ENCODE measurements around the gene TTC23.
A peak's percentile ranks its signal among the peaks of the same experiment; 100 is the strongest.

The TTC23 gene

DNA sequence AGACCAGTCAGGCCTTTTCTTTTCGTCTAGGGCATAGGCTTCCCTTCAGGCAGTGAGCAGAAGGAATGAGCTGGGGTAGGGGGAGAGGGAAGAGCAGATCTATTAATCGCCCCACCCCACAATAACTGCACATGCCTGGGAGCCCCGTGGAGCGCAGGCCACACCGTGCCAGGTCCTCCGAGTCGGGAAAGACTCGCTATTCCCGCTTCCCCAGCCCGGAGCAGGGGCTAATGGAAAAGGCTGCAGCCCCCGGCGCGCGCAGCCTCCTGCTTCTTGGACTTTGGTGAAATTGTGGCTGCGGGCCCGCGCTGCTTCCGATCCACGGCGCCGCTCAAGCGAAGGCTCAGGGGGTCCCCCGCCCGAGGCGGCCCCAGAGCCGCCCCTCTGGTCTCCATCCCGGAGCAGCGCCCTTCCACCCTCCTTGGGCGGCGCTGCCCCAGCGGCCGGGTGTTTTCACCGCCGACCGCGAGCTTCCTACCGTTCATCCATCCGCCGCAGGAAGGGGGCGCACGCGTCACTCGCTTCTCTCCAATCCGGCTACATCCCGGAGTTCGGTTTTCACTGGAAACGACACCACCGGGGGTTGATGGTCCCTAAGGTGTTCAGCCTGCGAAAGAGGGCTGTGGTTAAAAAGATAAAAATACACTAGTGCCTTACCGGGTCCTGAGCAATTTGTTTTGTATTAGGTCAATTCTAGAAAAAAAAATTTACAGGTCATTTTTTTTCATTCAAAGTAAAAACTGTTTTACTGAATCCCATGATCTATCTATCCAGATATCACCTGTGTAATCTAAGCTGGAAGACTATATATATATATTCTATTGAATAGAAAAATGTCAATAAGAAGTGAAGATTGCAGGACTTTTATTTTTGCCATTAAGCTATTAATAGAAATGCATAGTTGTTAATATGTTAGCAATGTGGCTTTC is 148.9 kb downstream of the TTC23 start:
- intact Hi-C loops (cut with DNase I): loop anchor here (5.0 kb wide), 1 partner anchor 112 kb away; no protein-coding TSS in a partner anchor
- peak; percentile 79 to 95 (median 90) for DNase-seq

DNA sequence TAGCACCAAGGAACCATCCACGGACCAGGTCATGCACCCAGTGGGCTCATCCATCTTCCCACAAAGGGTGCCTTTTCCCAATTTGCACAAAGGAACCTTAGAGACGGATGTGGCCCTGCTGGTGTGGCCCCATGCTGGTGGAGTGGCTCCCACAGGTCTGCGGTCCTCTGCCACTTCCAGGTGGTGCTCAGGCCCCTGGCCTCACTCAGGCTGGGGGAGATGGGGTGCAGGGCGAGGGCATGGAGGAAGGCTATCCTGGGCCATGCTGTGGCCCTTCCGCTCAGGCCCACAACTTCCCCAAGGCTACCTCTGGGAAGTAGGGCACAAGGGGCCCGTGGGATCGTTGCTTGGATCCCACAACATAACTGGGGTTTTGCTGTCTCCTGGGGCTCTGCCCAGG is 149.7 kb downstream of the TTC23 start:
- intact Hi-C loops (cut with DNase I): loop anchor here (5.0 kb wide), 1 partner anchor 113 kb away; no protein-coding TSS in a partner anchor
- DNase-seq: peak in 3 of 42 donors; percentile 24 to 38 (median 35)

DNA sequence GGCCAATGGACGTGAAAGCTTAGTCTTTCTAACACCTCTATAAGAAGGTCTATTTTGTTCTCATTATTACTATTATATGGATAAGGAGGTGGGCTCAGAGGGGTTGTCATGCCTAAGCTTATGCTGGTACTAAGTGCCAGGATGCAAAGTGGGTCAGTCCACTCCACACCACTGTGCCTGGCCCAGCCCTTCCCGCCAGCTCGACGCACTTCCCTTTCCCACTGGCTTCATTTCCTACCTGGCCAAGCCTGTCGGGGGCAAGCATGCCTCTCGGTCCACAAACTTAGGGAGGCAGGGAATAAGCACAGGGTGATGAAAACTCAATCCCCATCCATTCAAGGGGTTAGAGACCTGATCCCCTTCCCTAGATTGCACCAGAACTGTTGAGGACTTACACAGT is 150.4 kb downstream of the TTC23 start:
- intact Hi-C loops (cut with DNase I): no loop called here
- peak in 2 of 42 donors; percentile 17 to 26 for DNase-seq

DNA sequence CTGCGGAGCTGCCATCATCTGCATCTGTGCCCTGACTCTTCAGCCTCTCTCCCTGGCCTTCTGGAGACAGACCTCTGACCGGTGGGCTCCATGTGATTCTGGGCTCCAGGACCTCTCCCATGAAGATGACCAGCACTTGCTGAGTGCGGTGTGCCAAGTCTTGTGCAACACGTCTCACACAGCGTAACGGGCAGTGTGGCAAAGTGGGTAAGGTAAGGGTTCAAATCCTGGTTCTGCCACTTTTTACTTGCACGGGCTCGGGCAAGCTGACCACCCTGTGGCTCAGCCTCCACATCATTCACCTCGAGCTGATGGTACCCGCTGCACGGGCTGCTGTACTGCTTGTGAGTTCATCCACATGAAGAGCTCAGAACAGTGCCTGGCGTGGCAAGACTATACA is 151.0 kb downstream of the TTC23 start:
- peak in 1 of 42 donors; percentile 30 for DNase-seq
- intact Hi-C loops (cut with DNase I): no loop called here

DNA sequence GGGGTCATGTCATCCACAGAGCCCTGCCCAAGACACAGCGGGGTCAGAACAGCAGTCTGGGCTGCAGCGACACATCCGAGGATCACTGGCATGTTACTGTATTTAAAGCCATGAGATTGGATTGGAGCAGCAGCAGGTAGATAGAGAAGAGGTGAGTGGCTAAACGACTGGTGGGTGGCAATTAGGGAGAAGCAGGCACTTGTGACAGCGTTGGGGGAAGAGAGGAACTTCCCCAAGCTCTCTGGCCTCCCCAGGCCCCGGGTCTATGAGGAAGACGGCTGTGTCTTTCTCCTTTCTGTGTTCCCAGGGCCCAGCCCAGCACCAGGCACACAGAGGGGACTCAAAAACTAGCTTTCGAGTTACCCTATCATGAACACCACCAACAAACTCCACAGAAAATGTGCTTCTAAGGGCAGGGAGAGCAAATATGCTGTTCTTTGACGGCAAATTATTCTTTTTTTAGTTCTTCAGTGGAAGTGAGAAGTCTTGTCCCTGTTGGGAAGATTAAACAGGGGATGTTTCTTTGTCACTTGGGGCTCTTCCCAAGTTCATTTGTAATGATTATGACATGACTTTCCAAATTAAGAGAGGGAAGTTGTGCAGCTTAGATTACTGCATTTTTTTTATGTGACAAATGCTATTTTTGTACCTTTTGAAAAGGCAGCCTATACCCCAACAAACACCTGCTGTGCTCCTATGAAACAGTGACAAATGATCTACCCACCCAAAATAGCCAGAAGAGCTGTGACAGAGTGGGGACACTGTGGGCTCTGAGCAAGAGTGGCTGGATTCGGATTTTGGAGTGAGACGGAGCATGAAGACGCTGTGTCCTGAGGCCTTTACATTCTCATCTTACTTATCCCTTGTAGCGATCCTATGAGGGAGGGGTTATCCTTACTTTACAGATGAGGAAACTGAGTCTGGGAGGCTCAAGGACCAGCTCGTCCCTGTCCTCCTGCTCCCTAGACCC is 151.7 kb downstream of the TTC23 start:
- peak in 1 of 42 donors; percentile 4 for DNase-seq
- intact Hi-C loops (cut with DNase I): no loop called here

DNA sequence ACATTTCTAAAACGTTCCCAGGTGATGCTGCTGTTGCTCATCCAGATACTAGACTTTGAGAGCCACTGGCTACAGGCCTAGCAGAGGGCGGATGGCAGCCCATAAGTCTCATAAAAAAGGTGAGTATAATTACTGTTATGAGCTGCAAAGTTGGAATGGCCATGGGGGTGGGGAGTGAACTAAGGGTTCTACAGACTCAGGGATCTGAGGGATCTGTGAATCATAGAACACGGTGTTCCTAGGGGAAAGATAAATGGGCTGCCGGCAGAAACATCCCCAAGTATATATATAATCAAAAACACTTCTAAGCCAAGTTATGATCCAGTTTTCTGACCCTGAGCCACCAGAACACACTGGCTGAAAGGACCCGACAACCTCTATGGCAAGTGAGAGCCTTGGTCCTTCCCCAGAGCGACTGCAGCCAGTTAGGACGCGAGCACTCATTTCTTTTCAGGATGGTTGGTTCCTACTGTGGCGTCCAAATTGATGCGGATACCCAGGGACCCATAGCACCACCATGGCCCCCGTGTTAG is 152.4 kb downstream of the TTC23 start:
- intact Hi-C loops (cut with DNase I): no loop called here
- peak in 1 of 42 donors; percentile 10 for DNase-seq

DNA sequence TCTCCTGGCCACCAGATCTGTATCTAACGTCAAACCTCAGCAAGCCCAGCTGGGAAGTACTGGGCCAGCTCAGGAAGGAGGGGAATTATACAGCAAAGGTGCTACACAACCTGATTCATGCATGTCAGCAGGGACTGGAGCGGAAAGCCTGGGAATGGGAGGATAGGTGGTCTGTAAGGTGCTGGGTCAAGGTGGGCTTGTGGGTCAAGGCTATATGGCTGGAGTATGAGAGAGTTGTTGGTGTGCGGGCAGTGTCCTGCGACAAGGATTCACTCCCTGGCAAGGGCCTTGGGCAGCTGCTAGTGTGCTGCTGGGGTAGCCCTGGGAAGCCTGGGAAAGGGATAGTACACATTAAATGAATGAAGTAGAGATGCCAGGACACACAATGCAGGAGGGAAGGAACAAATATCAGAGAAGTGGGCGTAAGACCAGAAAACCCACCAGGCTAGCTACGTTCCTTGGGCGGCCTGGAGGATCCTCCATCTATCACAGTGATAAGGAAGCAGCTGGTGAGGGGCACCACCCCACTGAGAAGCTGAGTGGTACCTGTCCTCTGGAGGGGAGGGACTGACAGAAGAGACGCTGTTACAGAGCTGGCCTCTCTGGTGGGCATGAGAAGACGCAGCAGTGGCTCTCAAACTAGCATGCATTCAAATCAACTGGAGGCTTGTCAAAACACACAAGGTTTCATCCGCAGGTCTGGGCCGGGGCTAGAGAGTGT is 153.0 kb downstream of the TTC23 start:
- intact Hi-C loops (cut with DNase I): no loop called here
- DNase-seq: peak in 1 of 42 donors; percentile 6

DNA sequence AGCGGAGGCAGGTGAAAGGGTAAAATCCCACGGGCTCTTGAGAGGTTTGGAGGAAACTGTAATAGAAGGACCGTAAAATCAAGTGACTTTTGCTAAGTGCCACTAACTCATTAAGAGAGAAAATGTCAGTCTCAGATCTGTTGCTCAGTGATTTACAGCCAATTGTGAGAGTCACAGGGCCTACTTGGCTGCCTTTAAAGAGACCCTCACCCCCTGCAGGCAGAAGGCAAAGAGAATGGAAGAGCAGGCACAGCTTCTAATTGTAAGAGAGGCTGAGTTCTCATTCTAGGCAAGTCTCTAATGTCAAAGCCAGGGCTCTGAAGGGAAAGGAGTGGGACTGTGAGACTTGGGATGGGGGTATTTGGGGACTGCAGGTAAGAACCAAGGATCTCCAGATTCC is 153.8 kb downstream of the TTC23 start:
- intact Hi-C loops (cut with DNase I): no loop called here
- DNase-seq: peak in 1 of 42 donors; percentile 10

DNA sequence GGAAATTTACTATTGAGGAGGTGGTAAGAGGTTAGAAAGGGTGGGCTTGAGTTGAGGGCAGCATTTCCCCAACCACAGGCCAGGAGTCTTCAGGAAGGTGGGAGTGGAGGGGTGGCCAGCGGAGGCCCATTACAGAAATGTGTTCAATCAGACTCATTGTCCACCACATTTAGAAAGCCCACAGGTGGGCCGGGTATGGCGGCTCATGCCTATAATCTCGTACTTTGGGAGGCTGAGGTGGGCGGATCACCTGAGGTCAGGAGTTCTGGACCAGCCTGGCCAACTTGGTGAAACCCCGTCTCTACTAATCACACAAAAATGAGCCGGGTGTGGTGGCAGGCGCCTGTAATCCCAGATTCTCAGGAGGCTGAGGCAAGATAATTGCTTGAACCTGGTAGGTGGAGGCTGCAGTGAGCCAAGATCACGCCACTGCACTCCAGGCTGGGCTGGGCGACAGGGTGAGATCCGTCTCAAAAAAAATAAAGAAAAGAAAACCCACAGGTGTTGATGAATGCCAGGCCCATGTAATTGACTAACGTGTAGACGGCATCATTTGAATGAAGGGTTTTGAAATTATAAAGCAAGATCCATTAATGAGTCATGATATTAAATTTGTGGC is 156.7 kb downstream of the TTC23 start:
- DNase-seq: no peak
- intact Hi-C loops (cut with DNase I): no loop called here

DNA sequence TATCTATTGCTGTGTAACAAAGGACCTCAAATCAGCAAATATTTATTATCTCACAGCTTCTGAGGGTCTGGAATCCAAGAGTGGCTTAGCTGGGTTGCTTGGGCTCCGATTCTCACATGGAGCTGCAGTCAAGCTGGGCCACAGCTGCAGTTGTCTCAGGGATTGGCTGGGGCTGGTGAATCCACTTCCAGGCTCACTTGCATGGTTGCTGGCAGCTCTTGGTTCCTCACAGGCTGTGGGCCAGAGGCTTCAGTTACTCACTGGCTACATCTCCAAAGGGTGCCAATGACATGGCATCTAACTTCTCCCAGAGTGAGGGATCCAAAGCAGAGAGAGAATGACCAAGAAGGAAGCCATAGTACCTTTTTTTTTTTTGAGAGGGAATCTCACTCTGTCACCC is 158.4 kb downstream of the TTC23 start:
- peak in 1 of 42 donors; percentile 6 for DNase-seq

DNA sequence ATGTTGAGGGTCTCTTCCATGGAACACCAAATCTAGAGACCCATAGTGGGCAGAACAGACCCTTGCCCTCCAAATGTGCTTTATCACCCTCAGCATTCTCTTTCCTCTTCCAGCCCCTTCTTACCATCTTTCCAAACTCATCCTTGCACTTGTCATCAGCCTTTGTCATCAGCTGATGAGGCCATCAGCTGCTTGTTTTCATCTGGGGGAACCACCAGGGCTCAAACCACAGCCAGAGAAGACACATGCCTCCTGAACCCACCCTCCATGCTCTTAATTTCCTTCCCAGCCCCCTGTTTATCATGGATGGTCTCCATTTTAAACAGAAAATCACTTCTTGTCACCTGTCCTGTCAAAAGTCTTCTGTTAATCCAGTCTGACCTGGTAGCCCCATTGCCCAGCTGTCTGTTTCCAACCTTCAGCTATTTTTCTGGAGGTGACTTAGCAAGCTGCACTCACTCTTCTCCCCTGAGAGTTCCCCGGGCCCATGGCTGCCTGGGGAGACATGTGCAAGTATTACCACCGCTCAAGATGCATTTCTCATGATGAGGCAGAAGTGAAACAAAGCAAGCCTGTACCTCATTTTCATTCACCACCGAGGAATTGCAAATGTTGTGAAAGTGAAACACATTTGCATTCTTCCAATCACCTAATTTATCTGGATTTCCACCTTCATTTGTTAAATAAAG is 159.2 kb downstream of the TTC23 start:
- intact Hi-C loops (cut with DNase I): no loop called here
- DNase-seq: peak in 1 of 42 donors; percentile 17

More for the DNA sequence above, 158.4 kb downstream of the TTC23 start:
- intact Hi-C loops (cut with DNase I): no loop called here

DNA sequence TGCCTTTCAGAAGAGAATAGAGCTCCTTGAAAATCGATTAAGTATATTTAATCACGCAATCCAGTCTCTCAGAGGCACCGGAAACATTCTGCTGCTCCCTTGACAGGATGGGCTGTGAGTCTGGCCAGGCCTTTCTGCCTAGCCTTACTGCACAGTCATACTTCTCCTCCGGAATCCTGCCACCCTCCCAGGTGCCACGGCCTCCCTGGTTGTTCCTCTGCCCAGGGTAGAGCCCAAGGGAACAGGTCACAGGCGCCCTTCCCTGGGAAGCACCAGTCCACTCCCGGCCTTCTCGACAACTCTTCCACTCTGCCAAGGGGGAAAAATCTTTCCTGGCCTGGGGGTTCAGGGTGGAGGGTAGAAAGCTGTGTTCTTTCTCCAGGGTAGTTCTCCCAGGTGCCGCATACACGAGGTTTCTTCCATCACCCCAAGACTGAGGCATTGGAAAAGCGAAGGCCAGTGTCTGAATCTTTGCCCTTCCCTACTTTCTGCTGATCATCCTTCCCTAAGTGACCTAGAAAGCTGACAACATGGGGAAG is 161.9 kb downstream of the TTC23 start:
- intact Hi-C loops (cut with DNase I): no loop called here
- no peak for DNase-seq

DNA sequence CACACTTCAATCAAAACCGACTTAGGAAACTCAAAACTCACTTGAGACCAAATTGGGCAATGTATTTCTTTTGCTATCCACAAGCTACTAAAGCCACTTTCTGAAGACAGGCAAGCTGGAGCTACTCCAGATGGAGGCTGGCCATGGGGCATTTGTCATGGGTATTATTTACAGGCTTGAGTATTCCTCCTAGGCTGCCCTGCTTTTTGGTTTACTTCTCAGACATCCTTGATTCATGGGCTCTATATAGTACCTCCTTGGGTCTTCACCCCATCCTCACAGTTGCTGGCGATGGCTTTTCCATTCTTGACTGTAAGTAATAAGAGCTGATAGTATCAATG is 163.1 kb downstream of the TTC23 start:
- no peak for DNase-seq
- intact Hi-C loops (cut with DNase I): no loop called here
